Body of pancreas (tissue), 4 donors: ENCODE data around the gene PSPN.

ENCODE experiments used
- POLR2A ChIP-seq, 3 donors: fragments of 450-650 bp; IDR thresholded peaks; one replicate each; pipeline ENCODE4 v1.6.1; 2016; ENCODE audit warnings: antibody characterized with exemption in 3 of 3, mild to moderate bottlenecking in 2 of 3
- TF ChIP-seq, protein P1 (sequence below), 7 experiments: fragments of 450-650 bp in 4 of 7; fragments of 200-600 bp in 3 of 7; sonication (generic) in 3 of 7; IDR thresholded peaks; one replicate each; pipeline ENCODE4 v1.5.1; 2016 to 2019; ENCODE audit warnings: antibody characterized with exemption in 7 of 7

DNA sequence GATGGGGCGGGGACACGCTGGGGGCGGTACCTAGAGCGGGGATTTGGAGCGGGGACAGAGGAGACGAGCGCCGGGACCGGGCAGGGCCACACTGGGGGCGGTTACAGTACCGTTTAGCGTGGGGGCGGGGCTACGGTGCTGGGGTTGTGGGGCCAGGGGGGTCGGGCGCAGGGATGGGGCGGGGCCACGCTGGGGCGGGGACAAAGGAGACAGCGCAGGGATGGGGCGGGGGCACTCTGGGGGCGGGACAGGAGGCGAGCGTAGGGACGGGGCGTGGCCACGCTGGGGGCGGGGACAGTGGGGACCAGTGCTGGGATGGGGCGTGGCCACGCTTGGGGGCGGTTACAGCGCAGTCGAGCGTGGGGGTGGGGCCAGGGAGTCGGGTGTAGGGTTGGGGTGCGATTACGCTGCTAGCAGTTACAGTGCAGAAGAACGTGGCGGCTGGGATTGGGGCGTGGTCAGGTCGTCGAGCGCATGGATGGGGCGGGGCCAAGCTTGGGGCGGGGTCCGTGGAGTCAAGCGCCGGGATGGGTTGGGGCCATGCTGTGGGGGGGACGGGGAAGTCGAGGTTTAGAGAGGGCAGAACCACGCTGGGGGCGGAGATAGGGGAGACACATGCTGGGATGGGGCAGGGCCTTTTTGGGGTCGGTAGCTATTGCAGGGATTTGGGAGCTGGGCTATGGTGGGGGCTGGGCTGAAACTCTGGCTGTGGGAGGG is 2.5 kb downstream of the PSPN start:
- TF ChIP-seq, protein P1, sequence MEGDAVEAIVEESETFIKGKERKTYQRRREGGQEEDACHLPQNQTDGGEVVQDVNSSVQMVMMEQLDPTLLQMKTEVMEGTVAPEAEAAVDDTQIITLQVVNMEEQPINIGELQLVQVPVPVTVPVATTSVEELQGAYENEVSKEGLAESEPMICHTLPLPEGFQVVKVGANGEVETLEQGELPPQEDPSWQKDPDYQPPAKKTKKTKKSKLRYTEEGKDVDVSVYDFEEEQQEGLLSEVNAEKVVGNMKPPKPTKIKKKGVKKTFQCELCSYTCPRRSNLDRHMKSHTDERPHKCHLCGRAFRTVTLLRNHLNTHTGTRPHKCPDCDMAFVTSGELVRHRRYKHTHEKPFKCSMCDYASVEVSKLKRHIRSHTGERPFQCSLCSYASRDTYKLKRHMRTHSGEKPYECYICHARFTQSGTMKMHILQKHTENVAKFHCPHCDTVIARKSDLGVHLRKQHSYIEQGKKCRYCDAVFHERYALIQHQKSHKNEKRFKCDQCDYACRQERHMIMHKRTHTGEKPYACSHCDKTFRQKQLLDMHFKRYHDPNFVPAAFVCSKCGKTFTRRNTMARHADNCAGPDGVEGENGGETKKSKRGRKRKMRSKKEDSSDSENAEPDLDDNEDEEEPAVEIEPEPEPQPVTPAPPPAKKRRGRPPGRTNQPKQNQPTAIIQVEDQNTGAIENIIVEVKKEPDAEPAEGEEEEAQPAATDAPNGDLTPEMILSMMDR (IDR thresholded peaks at IDR 0.05): no peak
- TF ChIP-seq POLR2A (IDR thresholded peaks at IDR 0.05): no peak
